ENCODE data around the gene IFT27. TPM values are rescaled to one million over a fixed set of nuclear protein-coding genes. Genes with fewer than 3 reads are reported as not detected.
A peak's percentile ranks its signal among the peaks of the same experiment; 100 is the strongest.

The IFT27 gene, protein sequence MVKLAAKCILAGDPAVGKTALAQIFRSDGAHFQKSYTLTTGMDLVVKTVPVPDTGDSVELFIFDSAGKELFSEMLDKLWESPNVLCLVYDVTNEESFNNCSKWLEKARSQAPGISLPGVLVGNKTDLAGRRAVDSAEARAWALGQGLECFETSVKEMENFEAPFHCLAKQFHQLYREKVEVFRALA
- 10 to 100 TPM; 23.3 to 37.8 TPM for total RNA-seq

GRCh38 chr22:36775964-36776669 lies at the start of gene IFT27:
Gene IFT27 (minus strand): TSS chr22:36776119. CDS start chr22:36775707, 412 bp downstream.
- Mint-ChIP-seq H3K4me1 (ENCODE audit: low read depth in 2 of 2) (peaks cover 13 to 32% of the 10 kb centered on the region in 2 donors), H3K9me3 (no peaks in the 10 kb centered on the region), H3K27me3 (no peaks in the 10 kb centered on the region), H3K27ac (peak within 1 kb of the TSS; percentile 78 to 79), H3K4me3 (peak within 1 kb of the TSS; percentile 98), H3K36me3 (no peaks in the 10 kb centered on the region)
- peak; percentile 99 for DNase-seq (ENCODE audit: low spot score)
- ATAC-seq, result peak; percentile 96 to 97

DNA sequence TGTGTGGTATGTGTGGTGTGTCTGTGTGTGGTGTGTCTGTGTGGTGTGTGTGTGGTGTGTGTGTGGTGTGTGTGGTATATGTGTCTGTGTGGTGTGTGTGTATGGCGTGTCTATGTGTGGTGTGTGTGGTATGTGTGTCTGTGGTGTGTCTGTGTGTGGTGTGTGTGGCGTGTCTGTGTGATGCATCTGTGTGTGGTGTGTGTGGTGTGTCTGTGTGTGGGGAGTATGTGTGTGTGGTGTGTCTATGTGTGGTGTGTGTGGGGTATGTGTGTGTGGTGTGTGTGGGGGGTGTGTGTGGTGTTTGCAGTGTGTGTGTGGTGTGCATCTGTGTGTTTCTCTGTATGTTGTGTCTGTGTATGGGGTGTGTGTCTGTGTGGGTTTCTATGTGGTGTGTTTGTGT lies 48.7 kb upstream of the IFT27 start:
- no peaks in the 10 kb centered on the region for H3K36me3 Mint-ChIP-seq
- no peaks in the 10 kb centered on the region for H3K4me1 Mint-ChIP-seq (ENCODE audit: low read depth in 2 of 2)
- H3K27ac Mint-ChIP-seq, result no peak overlapping the region
- no peak for DNase-seq (ENCODE audit: low spot score)
- no peaks in the 10 kb centered on the region for H3K9me3 Mint-ChIP-seq
- H3K4me3 Mint-ChIP-seq, result no peak overlapping the region
- ATAC-seq, result peak in 1 of 2 donors; percentile 29
- H3K27me3 Mint-ChIP-seq, result peaks cover 22 to 30% of the 10 kb centered on the region in 2 donors

- ATAC-seq (no peak), DNase-seq (ENCODE audit: low spot score) (no peak)
- no peaks in the 10 kb centered on the region for H3K9me3 Mint-ChIP-seq
- H3K27me3 Mint-ChIP-seq, result peaks cover 29 to 41% of the 10 kb centered on the region in 2 donors
- H3K36me3 Mint-ChIP-seq, result no peaks in the 10 kb centered on the region
- no peak overlapping the region for H3K4me3 Mint-ChIP-seq
- H3K4me1 Mint-ChIP-seq (ENCODE audit: low read depth in 2 of 2), result no peaks in the 10 kb centered on the region
- no peak overlapping the region for H3K27ac Mint-ChIP-seq
Observed at GRCh38 chr22:36823186-36823839, 47.4 kb upstream of the IFT27 start.

DNA sequence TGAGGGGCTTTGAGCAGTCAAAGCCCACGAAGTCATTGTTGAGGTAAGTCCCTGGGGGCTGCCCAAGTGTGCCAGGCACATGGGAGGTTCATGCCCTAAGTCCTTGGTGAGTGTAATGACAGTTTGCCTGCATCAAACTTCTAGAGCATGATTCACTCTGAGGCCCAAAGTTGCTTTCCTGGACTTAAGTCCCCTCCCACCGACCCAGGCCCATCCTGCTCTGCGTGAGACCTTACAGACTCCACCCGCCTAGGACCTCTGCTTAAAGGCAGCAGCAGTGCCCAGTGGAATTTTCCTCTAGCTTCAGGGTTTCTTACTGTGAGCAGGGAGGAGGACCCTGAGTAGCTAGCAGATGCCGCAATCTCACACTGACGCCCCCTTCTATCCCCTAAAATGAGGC lies 46.7 kb upstream of the IFT27 start:
- DNase-seq (ENCODE audit: low spot score), result no peak
- no peak for ATAC-seq
- Mint-ChIP-seq H3K27ac (no peak overlapping the region), H3K27me3 (peaks cover 35 to 49% of the 10 kb centered on the region in 2 donors), H3K4me3 (no peak overlapping the region), H3K4me1 (ENCODE audit: low read depth in 2 of 2) (no peaks in the 10 kb centered on the region), H3K9me3 (no peaks in the 10 kb centered on the region), H3K36me3 (no peaks in the 10 kb centered on the region)

DNA sequence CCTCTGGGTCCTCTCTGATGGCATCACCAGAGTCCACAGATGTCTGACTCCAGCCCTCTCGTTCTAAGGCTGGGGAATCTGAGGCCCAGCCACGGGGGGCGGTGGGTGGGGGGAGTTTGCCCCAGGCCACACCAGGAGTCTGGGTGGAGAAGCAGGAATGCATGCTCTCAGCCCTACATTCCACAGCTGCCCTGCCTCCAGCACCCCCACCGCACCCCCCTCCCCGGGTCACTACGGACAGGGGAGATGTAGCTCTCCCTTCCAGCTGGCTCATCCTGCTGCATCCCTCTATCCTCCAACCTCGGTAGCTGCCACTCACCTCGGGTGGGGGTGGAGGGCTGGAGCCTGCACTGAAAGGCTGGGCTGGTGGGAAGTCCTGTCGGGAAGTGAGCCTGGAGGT lies 43.2 kb upstream of the IFT27 start:
- peaks cover 46 to 52% of the 10 kb centered on the region in 2 donors for H3K27me3 Mint-ChIP-seq
- no peak overlapping the region for H3K27ac Mint-ChIP-seq
- no peak for DNase-seq (ENCODE audit: low spot score)
- no peak overlapping the region for H3K4me3 Mint-ChIP-seq
- H3K9me3 Mint-ChIP-seq, result no peaks in the 10 kb centered on the region
- peak in 1 of 2 donors; percentile 3 for ATAC-seq
- H3K36me3 Mint-ChIP-seq, result no peaks in the 10 kb centered on the region
- no peaks in the 10 kb centered on the region for H3K4me1 Mint-ChIP-seq (ENCODE audit: low read depth in 2 of 2)

- Mint-ChIP-seq H3K4me1 (ENCODE audit: low read depth in 2 of 2) (no peaks in the 10 kb centered on the region), H3K27me3 (peaks cover 51 to 62% of the 10 kb centered on the region in 2 donors), H3K4me3 (no peak overlapping the region), H3K9me3 (no peaks in the 10 kb centered on the region), H3K36me3 (no peaks in the 10 kb centered on the region), H3K27ac (no peak overlapping the region)
- DNase-seq (ENCODE audit: low spot score) (no peak), ATAC-seq (no peak)
Observed at GRCh38 chr22:36818010-36818642, 42.2 kb upstream of the IFT27 start.

- no peak overlapping the region for H3K4me3 Mint-ChIP-seq
- peaks cover 54 to 68% of the 10 kb centered on the region in 2 donors for H3K27me3 Mint-ChIP-seq
- H3K9me3 Mint-ChIP-seq, result no peaks in the 10 kb centered on the region
- DNase-seq (ENCODE audit: low spot score) (no peak), ATAC-seq (no peak)
- no peak overlapping the region for H3K27ac Mint-ChIP-seq
- H3K4me1 Mint-ChIP-seq (ENCODE audit: low read depth in 2 of 2), result no peaks in the 10 kb centered on the region
- no peaks in the 10 kb centered on the region for H3K36me3 Mint-ChIP-seq
Observed at GRCh38 chr22:36817525-36817848, 41.6 kb upstream of the IFT27 start.

- DNase-seq (ENCODE audit: low spot score), result no peak
Observed at GRCh38 chr22:36816636-36817524, 41.0 kb upstream of the IFT27 start, which contains the start of gene PVALB. Gene PVALB (minus strand): TSS chr22:36817035. CDS start chr22:36817005, 30 bp downstream.

GRCh38 chr22:36816339-36816635 lies 40.4 kb upstream of the IFT27 start:
- H3K4me1 Mint-ChIP-seq (ENCODE audit: low read depth in 2 of 2), result no peaks in the 10 kb centered on the region
- no peak for ATAC-seq

More at GRCh38 chr22:36816636-36817524, 41.0 kb upstream of the IFT27 start, which contains the start of gene PVALB:
- Mint-ChIP-seq H3K4me1 (ENCODE audit: low read depth in 2 of 2) (no peaks in the 10 kb centered on the region), H3K9me3 (no peaks in the 10 kb centered on the region), H3K36me3 (no peaks in the 10 kb centered on the region), H3K27me3 (peaks cover 54 to 68% of the 10 kb centered on the region in 2 donors), H3K4me3 (no peak within 1 kb of the TSS), H3K27ac (no peak within 1 kb of the TSS)
- ATAC-seq, result no peak

GRCh38 chr22:36815558-36816338 lies 39.8 kb upstream of the IFT27 start:
- no peak for DNase-seq (ENCODE audit: low spot score)
- peaks cover 52 to 66% of the 10 kb centered on the region in 2 donors for H3K27me3 Mint-ChIP-seq
- no peak overlapping the region for H3K27ac Mint-ChIP-seq
- no peak overlapping the region for H3K4me3 Mint-ChIP-seq
- no peak for ATAC-seq
- H3K36me3 Mint-ChIP-seq, result no peaks in the 10 kb centered on the region
- H3K9me3 Mint-ChIP-seq, result no peaks in the 10 kb centered on the region
- H3K4me1 Mint-ChIP-seq (ENCODE audit: low read depth in 2 of 2), result no peaks in the 10 kb centered on the region

More at GRCh38 chr22:36816339-36816635, 40.4 kb upstream of the IFT27 start:
- no peak overlapping the region for H3K4me3 Mint-ChIP-seq
- H3K9me3 Mint-ChIP-seq, result no peaks in the 10 kb centered on the region
- DNase-seq (ENCODE audit: low spot score), result no peak
- no peak overlapping the region for H3K27ac Mint-ChIP-seq
- peaks cover 54 to 68% of the 10 kb centered on the region in 2 donors for H3K27me3 Mint-ChIP-seq
- no peaks in the 10 kb centered on the region for H3K36me3 Mint-ChIP-seq

GRCh38 chr22:36814801-36815200 lies 38.9 kb upstream of the IFT27 start:
- Mint-ChIP-seq H3K36me3 (no peaks in the 10 kb centered on the region), H3K4me3 (no peak overlapping the region), H3K27ac (no peak overlapping the region), H3K27me3 (peaks cover 46 to 56% of the 10 kb centered on the region in 2 donors), H3K9me3 (no peaks in the 10 kb centered on the region), H3K4me1 (ENCODE audit: low read depth in 2 of 2) (no peaks in the 10 kb centered on the region)
- DNase-seq (ENCODE audit: low spot score), result no peak
- no peak for ATAC-seq

DNA sequence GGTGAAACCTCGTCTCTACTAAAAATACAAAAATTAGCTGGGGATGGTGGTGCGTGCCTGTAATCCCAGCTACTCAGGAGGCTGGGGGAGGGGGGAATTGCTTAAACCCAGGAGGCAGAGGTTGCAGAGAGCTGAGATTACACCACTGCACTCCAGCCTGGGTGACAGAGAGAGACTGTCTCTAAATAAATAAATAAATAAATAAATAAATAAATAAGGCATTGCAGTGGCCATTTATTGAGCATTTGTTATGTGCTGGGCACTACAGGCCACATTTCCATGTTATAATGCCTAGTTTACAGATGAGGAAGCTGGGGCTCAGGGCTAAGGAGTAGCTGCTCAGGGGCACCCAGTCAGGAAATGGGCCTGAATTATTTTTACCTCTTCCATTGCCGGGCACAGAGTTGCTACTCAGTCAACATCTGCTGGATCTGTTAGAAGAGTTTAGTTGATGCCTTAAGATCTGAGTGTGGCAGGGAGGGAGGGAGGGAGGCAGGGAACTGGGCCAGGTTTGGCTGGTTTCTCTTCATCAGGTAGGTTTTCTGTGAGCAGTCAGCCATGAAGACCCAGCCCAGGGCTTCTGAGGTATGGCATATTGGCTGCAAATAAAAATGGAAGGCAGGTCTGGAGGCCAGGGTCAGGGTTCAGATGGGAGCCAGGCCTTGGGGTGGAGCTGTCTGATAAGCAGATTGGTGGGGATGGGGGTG lies 35.3 kb upstream of the IFT27 start:
- H3K4me1 Mint-ChIP-seq (ENCODE audit: low read depth in 2 of 2), result peaks cover 0 to 5% of the 10 kb centered on the region in 2 donors
- H3K27ac Mint-ChIP-seq, result no peak overlapping the region
- ATAC-seq, result no peak
- DNase-seq (ENCODE audit: low spot score), result no peak
- H3K27me3 Mint-ChIP-seq, result peaks cover 26 to 32% of the 10 kb centered on the region in 2 donors
- no peaks in the 10 kb centered on the region for H3K36me3 Mint-ChIP-seq
- no peaks in the 10 kb centered on the region for H3K9me3 Mint-ChIP-seq
- H3K4me3 Mint-ChIP-seq, result no peak overlapping the region
